Tibial artery (tissue), 4 donors: ENCODE measurements around the gene BAX.
A peak's percentile ranks its signal among the peaks of the same experiment; 100 is the strongest.

Experiments
- DNase-seq, 2 donors: peaks; one replicate each; pipeline ENCODE4 v3.0.0-alpha.2; 2019
- H3K27ac ChIP-seq, 2 donors: fragments of 200-600 bp; sonication (generic) in 1 of 2; 1 replicate in 1 of 2; 2 replicates in 1 of 2; pipeline ENCODE4 v1.5.1; 2018 to 2019; ENCODE audit warnings: mild to moderate bottlenecking in 1 of 2
- H3K27me3 ChIP-seq, 2 donors: fragments of 200-600 bp; sonication (generic) in 1 of 2; one replicate each; pipeline versions ENCODE4 v1.5.1 to v1.6.0; 2016 to 2019
- H3K36me3 ChIP-seq, 3 donors: fragments of 200-600 bp; sonication (generic) in 2 of 3; one replicate each; pipeline ENCODE4 v1.5.1; 2016 to 2019; ENCODE audit warnings: mild to moderate bottlenecking in 2 of 3
- H3K4me1 ChIP-seq, 4 donors: fragments of 200-600 bp; sonication (generic) in 2 of 4; 1 replicate in 3 of 4; 2 replicates in 1 of 4; pipeline ENCODE4 v1.5.1; 2016 to 2019
- H3K4me3 ChIP-seq, 2 donors: fragments of 200-600 bp; sonication (generic) in 1 of 2; 1 replicate in 1 of 2; 2 replicates in 1 of 2; pipeline ENCODE4 v1.5.1; 2018 to 2019; ENCODE audit warnings: mild to moderate bottlenecking in 2 of 2
- H3K9me3 ChIP-seq, 3 donors: fragments of 200-600 bp; sonication (generic) in 1 of 3; one replicate each; pipeline ENCODE4 v1.5.1; 2016 to 2019
- intact Hi-C: fragments of 100-400 bp; cut with DNase I; formaldehyde crosslinking; loops from one replicate; pipeline ENCODE4 v1.15.0; 2023; ENCODE audit warnings: low total_unique reads
- TF ChIP-seq, protein P1 (sequence below), 2 experiments: fragments of 200-600 bp in 1 of 2; fragments of 450-650 bp in 1 of 2; IDR thresholded peaks; one replicate each; pipeline ENCODE4 v1.5.1; 2017 to 2019; ENCODE audit warnings: antibody characterized with exemption in 2 of 2, mild to moderate bottlenecking in 1 of 2, moderate library complexity in 1 of 2

BAX gene

DNA sequence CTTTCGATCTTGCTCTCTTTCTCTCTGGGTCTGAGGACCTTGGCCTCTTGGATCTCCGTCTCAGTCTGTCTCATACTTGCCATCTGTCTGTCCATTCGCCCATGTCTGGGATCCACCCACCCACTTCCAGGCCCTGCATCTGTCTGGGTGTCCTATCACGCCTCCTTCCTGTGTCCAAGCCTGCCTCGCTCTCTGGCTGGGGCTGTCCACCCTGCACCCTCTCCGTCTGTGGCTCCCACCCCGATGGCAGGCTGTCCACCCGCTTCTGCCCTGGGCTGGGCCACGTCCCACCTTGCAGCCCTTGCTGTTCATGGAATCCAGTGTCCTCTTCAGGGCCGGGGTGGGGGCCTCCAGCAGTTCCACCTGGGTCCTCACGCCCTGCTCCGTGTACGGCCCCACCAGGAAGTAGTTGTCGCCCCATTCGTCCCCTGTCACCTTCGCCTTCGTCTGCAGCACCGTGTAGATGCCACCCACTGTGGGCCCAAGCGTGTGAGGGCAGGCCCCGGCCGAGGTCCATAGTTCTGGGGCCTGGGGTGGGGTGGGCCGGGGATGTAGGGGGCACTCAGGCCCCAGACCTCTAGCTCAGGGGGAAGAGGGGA is 36.4 kb downstream of the BAX start:
- H3K27ac ChIP-seq, result peak overlapping the region; percentile 98 to 99
- TF ChIP-seq, protein P1, sequence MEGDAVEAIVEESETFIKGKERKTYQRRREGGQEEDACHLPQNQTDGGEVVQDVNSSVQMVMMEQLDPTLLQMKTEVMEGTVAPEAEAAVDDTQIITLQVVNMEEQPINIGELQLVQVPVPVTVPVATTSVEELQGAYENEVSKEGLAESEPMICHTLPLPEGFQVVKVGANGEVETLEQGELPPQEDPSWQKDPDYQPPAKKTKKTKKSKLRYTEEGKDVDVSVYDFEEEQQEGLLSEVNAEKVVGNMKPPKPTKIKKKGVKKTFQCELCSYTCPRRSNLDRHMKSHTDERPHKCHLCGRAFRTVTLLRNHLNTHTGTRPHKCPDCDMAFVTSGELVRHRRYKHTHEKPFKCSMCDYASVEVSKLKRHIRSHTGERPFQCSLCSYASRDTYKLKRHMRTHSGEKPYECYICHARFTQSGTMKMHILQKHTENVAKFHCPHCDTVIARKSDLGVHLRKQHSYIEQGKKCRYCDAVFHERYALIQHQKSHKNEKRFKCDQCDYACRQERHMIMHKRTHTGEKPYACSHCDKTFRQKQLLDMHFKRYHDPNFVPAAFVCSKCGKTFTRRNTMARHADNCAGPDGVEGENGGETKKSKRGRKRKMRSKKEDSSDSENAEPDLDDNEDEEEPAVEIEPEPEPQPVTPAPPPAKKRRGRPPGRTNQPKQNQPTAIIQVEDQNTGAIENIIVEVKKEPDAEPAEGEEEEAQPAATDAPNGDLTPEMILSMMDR (IDR thresholded peaks at IDR 0.05), result no peak

DNA sequence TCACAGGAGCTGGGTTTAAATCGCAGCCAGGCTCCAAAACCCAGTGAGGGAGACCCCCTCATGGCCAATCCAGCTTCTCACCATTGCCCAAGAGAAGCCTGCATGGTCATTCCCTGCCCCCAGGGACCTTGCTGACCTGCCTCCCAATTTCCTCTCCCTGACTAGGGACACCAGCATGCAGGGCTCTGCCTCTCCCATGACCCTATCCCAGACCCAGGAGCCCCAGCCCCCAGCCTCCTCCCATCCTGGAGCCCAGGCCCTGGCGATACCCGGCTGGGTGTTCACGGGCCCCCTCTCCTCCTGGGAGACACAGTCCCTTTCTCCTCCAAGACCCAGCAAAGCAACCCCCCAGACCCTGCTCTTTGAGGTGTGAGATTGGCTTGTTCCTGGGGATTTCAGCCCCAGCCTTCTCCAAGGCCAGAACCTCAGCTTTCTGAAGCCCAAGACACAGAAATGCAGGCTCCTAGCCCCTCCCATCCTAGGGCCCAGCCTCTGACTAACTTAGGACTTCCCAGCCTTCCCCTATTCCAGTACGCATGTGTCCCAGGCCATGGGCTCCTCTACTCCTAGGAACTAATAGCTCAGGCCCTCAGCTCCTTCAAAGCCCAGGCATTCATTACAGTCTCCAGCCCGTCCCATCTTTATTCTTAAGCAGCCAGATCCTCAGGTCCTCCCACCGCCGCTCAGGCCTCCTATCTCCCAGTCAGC is 37.4 kb downstream of the BAX start:
- TF ChIP-seq, protein P1 (IDR thresholded peaks at IDR 0.05), result no peak
- intact Hi-C loops, result loop anchor here (10.0 kb wide), 1 partner anchor 347 kb away; the partner anchor contains the start of gene CA11
- Histone ChIP-seq H3K9me3 (no peaks in the 10 kb centered on the region), H3K4me1 (peaks cover 0 to 44% (median 33%) of the 10 kb centered on the region in 4 donors), H3K27me3 (no peaks in the 10 kb centered on the region), H3K27ac (peak overlapping the region; percentile 98 to 99), H3K36me3 (peaks cover 12 to 29% (median 17%) of the 10 kb centered on the region in 3 donors), H3K4me3 (peak overlapping the region; percentile 85 to 97)
- peak; percentile 85 to 90 for DNase-seq

More for the DNA sequence above, 36.4 kb downstream of the BAX start:
- H3K36me3 ChIP-seq, result peaks cover 16 to 38% (median 22%) of the 10 kb centered on the region in 3 donors
- no peaks in the 10 kb centered on the region for H3K27me3 ChIP-seq
- intact Hi-C loops, result loop anchor here (10.0 kb wide), 1 partner anchor 346 kb away; the partner anchor contains the start of gene CA11
- no peak for DNase-seq
- H3K9me3 ChIP-seq, result no peaks in the 10 kb centered on the region
- peak overlapping the region; percentile 85 to 97 for H3K4me3 ChIP-seq
- peaks cover 0 to 44% (median 33%) of the 10 kb centered on the region in 4 donors for H3K4me1 ChIP-seq

DNA sequence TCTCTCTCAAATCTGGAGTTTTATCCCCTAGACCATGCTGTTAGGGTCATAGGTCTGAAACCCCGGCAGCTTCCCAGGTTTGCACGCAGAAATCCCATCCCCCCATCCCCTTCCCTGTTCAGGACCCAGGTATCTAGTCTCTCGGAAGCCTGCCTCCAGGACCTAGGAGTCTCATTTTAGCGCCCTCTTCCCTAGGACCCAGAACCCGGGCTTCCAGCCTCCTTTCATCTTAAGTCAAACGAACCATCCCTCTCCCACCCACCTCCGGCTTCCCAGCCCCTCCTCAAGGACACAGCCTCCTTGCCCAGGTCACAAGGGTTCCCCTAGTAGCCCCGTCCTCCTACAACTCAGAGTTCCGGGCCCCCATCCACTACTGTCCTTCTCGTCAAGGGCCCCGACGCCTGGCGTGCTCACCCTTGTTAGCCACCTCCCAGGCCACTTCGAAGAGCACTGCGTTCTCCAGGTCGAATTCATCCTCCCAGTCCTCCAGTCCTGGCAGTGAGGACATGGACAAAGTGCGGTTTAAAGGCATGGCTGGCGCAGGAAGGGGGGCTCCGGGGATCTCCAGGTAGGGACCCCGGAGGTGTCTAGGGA is 38.0 kb downstream of the BAX start:
- H3K4me3 ChIP-seq, result peak overlapping the region; percentile 85 to 97
- H3K27me3 ChIP-seq, result no peaks in the 10 kb centered on the region
- TF ChIP-seq, protein P1 (IDR thresholded peaks at IDR 0.05), result no peak
- peak; percentile 47 to 69 for DNase-seq
- H3K4me1 ChIP-seq, result peaks cover 0 to 44% (median 33%) of the 10 kb centered on the region in 4 donors
- no peaks in the 10 kb centered on the region for H3K9me3 ChIP-seq
- peaks cover 9 to 23% (median 14%) of the 10 kb centered on the region in 3 donors for H3K36me3 ChIP-seq
- intact Hi-C loops, result loop anchor here (10.0 kb wide), 1 partner anchor 348 kb away; the partner anchor contains the start of gene CA11
- peak overlapping the region; percentile 98 to 99 for H3K27ac ChIP-seq

DNA sequence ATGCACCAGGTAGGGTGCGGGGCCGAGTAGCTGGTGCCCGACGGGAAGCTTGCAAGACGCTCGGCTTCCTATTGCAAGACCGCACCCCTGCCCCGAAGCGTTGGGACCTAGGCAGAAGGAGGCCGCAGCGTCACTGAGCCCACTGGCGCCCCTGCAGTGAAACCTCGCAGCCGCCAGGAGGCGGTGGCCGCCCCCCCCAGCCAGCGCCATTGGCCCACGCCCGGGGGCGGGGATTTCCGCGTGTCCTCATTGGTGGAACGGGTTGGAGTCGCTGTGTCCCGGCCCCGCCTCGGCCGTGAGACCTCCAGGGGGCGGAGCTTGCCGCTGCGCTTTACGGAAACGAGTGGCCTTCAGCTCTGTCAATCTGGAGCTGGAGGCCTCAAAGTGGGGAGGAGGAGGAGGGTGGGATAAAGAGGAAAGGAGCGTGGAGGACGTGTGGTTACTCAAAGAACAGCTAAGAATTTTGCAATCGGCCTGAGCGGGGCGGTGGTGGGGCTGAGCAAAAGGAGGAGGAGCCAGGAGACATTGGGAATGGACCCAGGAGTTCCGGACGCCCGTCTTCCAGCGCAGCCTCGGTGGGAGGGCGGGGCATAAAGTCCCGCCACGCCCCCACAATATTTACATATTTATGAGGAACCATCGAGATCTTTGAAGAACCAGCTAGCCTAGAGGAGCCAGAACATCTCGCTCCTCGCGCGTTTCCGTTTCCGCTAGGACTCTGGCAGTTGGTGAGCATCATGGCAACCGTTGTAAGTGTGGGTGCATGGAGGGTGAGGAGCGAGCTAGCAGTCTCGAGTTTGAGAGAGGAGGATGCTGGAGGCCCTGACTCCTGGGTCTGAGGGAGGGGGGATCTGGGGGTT is 38.7 kb downstream of the BAX start, which contains the start of the genes GYS1 and RUVBL2:
Gene GYS1 (minus strand): TSS at position 135 of the 860 bp plus-strand sequence. CDS start 197 bp downstream, outside the sequence.
Gene RUVBL2 (plus strand): TSS at position 713 of the 860 bp plus-strand sequence. CDS start 25 bp downstream, at position 738.
- peaks cover 0 to 44% (median 33%) of the 10 kb centered on the region in 4 donors for H3K4me1 ChIP-seq
- intact Hi-C loops, result loop anchor here (10.0 kb wide), 1 partner anchor 349 kb away; the partner anchor contains the start of gene CA11
- H3K4me3 ChIP-seq, result peak within 1 kb of the TSS; percentile 85 to 97
- TF ChIP-seq, protein P1 (IDR thresholded peaks at IDR 0.05), result peak; percentile 99 to 100
- DNase-seq, result peak; percentile 100
- peak within 1 kb of the TSS; percentile 98 to 99 for H3K27ac ChIP-seq
- no peaks in the 10 kb centered on the region for H3K9me3 ChIP-seq
- H3K27me3 ChIP-seq, result no peaks in the 10 kb centered on the region
- H3K36me3 ChIP-seq, result peaks cover 7 to 15% (median 8%) of the 10 kb centered on the region in 3 donors
